Astrocyte of the spinal cord (primary cell): Measurements from ENCODE around the gene TWSG1.

Source experiments
- DNase-seq: peaks from one replicate; pipeline ENCODE4 v3.0.0; 2011; ENCODE audit warnings: low read depth, low spot score
- H3K4me3 ChIP-seq: 2 replicates; pipeline ENCODE4 v1.5.1; 2011; ENCODE audit warnings: low read depth, mild to moderate bottlenecking, low read length, moderate library complexity
- in situ Hi-C: cut with HindIII; loops from 2 replicates; pipeline ENCODE4 v1.10.0; 2017; ENCODE audit warnings: low sequenced_read_pairs
- TF ChIP-seq, protein P1 (sequence below): IDR thresholded peaks from 2 replicates; pipeline ENCODE4 v1.5.1; 2012; ENCODE audit warnings: low read depth, mild to moderate bottlenecking, low read length, inconsistent platforms

TWSG1 gene

DNA sequence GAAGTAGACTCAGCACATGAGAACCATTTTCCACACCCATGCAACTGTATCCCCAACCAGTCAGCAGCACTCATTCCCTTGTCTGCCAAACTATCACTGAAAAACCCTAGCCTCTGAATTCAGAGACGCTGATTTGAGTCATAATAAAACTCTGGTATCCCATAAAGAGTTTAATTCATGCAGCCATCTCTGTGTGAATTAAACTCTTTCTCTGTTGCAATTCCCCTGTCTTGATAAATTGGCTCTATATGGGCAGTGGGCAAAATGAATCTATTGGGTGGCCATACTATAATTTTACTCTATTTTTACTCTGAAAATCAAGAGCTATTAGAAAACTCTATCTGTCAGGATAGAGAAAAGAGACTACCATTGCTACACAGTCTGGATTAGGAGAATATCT is 40.6 kb upstream of the TWSG1 start:
- TF ChIP-seq, protein P1, sequence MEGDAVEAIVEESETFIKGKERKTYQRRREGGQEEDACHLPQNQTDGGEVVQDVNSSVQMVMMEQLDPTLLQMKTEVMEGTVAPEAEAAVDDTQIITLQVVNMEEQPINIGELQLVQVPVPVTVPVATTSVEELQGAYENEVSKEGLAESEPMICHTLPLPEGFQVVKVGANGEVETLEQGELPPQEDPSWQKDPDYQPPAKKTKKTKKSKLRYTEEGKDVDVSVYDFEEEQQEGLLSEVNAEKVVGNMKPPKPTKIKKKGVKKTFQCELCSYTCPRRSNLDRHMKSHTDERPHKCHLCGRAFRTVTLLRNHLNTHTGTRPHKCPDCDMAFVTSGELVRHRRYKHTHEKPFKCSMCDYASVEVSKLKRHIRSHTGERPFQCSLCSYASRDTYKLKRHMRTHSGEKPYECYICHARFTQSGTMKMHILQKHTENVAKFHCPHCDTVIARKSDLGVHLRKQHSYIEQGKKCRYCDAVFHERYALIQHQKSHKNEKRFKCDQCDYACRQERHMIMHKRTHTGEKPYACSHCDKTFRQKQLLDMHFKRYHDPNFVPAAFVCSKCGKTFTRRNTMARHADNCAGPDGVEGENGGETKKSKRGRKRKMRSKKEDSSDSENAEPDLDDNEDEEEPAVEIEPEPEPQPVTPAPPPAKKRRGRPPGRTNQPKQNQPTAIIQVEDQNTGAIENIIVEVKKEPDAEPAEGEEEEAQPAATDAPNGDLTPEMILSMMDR: no peak
- in situ Hi-C loops: no loop called here
- no peak overlapping the region for H3K4me3 ChIP-seq
- DNase-seq: no peak

- DNase-seq: no peak
- TF ChIP-seq, protein P1: no peak
- in situ Hi-C loops: no loop called here
- no peak overlapping the region for H3K4me3 ChIP-seq
Measured at GRCh38 chr18:9296233-9297006, 38.2 kb upstream of the TWSG1 start.

- in situ Hi-C loops: no loop called here
- TF ChIP-seq, protein P1: no peak
- DNase-seq: no peak
- no peak overlapping the region for H3K4me3 ChIP-seq
Measured at GRCh38 chr18:9297007-9297393, 37.6 kb upstream of the TWSG1 start.

- in situ Hi-C loops: no loop called here
- H3K4me3 ChIP-seq: no peak overlapping the region
- TF ChIP-seq, protein P1: no peak
- no peak for DNase-seq
Measured at GRCh38 chr18:9304388-9305070, 30.0 kb upstream of the TWSG1 start.

- no peak overlapping the region for H3K4me3 ChIP-seq
- no peak for DNase-seq
- TF ChIP-seq, protein P1: no peak
- in situ Hi-C loops: no loop called here
Measured at GRCh38 chr18:9319333-9319732, 15.2 kb upstream of the TWSG1 start.

DNA sequence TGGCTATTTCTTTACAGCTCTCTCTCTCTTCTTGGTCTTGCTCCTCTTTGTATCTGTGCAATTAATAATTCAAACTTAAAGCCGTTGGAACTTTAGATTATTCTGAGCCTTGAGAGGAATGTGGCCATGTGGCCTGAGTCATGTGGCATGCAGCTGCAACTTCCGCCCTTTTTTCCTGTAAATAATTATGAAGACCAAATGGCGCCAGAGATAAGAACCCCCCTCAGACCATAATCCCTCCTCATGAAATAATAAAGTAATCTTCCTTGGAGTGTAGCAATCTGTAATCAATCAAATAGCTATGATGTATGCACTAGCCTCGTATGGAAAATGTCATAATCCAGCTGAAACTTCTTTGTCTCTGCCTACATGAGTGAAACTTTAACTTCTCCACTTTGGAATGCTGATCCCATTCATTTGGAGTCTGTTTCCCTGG is 13.5 kb upstream of the TWSG1 start:
- no peak for DNase-seq
- in situ Hi-C loops: no loop called here
- H3K4me3 ChIP-seq: no peak overlapping the region
- TF ChIP-seq, protein P1: no peak
